NCI-H128 (cell line): Measurements from ENCODE around the gene SPRR2D.
"Not testable (repeated sequence)": the region's sequence is repeated elsewhere in the genome, so short reads cannot be mapped to it uniquely, and the experiment has no call there.

Source experiments
- DNase-seq: peaks from one replicate; lab custom pipeline; 2025; ENCODE audit not compliant: unreplicated experiment; lab: John Stamatoyannopoulos, UW

SPRR2D gene

GRCh38 chr1:153040950-153041631, at the start of gene SPRR2D:
TSS of gene SPRR2D (minus strand) at chr1:153041120. CDS start at chr1:153040346, 774 bp downstream.
- DNase-seq, result no peak

- DNase-seq, result no peak
Measured at GRCh38 chr1:153087652-153088051, 46.7 kb upstream of the SPRR2D start.

DNA sequence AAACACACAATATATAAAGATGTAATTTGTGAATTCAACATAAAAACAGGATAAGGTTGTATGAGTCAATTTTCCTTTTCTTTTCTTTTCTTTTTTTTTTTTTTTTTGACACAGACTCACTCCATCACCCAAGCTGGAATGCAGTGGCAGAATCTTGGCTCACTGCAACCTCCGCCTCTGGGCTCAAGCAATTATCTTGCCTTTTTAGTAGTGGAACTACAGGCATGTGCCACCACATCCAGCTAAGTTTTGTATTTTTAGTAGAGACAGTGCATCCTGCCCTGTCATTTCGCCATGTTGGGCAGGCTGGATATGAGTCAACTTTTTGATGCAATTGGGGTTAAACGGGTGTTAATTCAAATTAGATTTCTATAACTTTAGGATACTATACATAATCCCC, 40.8 kb upstream of the SPRR2D start:
- no peak for DNase-seq

DNA sequence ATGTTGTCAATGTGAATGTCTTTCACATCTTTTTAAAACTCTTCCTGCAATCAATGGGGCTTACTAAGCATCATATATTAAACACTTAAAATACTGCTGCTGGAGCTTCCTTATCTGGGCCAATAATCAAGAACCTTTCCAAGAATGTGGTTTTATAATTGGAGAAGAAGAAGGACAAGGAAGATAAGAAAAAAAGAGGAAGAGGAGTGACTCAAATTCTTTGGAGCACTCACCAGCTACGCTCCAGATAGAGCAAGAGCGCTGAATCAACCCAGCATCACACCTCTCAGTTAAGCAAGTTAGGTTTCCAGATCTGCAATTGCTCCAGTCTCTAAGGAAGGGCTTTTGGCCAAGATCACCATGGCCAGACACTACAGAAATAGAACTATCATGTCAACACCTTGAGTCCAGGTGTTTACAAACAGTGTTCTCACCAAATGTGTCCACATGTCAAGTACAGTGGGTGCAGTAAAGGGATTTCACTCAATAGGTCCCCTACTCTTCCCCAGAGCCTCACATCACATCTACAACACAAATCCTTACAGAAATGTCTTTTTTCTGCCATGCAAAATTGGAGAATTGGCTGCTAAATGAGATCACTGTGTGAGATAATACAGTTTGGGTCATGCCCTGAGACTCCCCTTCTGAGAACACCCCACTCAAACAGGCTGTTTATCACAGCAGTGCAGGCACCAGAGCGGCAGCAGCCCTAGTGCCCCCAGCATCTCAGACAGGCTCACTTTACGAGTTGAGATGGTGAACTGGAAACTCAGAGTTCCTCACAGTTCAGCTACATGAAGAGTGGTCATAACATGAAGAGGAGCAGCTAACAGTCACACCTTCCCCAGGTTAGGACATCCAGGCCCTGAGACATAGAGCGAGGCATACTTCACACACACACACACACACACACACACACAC, 32.1 kb upstream of the SPRR2D start:
- DNase-seq, result no peak

GRCh38 chr1:153071511-153071910, 30.6 kb upstream of the SPRR2D start, which contains the start of gene SPRR2B:
TSS of gene SPRR2B (minus strand) at chr1:153071611. CDS start at chr1:153070839, 772 bp downstream.
- no peak for DNase-seq

DNA sequence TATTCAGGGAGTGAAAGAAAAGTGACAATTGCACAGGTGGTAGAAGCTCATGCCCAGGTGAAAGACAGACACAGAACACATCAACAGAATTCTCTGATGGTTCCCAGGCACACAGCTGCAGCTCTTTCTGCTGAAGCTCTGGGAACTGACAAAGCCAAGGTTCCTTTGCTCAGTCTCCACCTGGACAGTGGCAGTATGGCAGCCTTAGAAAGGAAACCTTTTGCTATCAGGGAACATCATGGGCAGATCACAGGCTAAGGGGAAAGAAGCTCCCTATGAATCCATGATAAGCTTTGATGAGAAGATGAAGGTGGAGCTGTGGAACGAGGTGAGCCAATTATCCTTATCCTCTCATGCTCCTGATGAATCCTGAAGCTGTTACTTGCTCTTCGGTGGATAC, 29.3 kb upstream of the SPRR2D start:
- DNase-seq, result no peak

DNA sequence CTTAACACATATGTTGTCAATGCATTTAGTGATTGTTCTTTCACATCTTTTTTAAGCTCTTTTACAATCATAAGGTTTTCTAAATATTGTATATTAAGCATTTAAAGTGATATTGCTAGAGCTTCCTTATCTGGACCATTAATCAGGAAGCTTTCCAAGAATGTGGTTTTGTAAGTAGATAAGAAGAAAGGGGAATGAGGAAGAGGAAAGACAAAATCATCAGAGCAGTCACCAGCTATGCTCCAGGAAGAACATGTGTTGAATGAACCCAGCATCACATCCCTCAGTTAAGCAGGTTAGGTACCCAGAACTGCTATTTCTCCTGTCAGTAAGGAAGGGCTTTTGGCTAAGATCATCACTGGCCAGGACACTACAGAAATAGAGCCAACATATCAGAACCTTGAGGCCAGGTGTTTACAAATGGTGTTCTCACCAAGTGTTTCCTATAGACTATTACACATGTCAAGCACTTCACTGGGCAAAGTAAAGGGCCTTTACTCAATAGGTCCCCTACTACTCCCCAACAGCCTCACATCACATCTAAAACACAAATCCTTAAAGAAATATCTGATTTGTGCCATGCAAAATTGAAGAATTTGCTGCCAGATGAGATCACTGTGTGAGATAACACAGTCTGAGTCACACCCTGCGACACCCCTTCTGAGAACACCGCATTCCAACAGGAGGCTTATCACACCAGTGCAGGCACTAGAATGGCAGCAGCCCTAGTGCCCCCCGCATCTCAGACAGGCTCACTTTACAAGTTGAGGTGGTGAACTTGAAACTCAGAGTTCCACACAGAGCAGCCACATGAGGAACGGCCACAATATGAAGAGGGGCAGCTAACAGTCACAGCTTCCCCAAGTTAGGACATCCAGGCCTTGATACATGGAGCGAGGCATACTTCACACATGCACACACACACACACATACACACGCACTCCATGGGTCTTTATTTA, 18.2 kb upstream of the SPRR2D start:
- no peak for DNase-seq

GRCh38 chr1:153058154-153058553, 17.2 kb upstream of the SPRR2D start:
- no peak for DNase-seq

DNA sequence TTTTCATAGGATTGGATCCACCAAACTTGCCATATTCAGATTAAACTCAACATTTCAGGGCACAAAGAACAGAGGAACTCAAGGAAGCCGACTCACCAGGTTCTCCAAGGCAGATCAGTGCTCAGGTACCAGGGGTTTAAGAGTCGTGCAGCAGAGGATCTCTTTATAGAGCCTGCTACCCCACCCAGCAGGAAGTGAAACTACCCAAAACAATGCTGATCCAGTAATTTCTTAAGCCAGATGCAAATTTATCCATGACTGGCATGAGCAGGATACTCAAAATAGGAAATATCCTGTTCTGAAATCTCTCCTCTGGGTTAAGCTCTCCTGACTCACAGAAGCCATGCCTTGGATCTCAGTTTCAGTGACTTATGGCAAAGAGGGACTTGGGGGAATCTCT, 16.5 kb upstream of the SPRR2D start, which contains the start of gene SPRR2A:
Gene SPRR2A (minus strand): TSS at position 138 of the 400 bp plus-strand sequence. CDS start 777 bp downstream, outside the sequence.
- DNase-seq, result no peak

DNA sequence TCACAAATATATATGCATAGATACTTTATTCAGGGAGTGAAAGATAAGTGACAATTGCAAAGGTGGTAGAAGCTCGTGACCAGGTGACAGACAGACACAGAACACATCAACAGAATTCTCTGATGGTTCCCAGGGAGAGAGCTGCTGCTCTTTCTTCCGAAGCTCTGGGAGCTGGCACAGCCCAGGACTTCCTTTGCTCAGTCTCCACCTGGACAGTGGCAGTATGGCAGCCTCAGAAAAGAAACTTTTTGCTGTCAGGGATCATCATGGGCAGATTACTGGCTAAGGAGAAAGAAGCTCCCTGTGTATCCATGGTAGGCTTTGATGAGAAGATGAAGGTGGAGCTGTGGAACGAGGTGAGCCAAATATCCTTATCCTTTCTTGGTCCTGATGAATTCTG, 15.2 kb upstream of the SPRR2D start:
- not testable (repeated sequence) for DNase-seq

- DNase-seq, result no peak
Measured at GRCh38 chr1:153049211-153049610, 8.3 kb upstream of the SPRR2D start.

GRCh38 chr1:153035211-153035610, 5.7 kb downstream of the SPRR2D start:
- no peak for DNase-seq

DNA sequence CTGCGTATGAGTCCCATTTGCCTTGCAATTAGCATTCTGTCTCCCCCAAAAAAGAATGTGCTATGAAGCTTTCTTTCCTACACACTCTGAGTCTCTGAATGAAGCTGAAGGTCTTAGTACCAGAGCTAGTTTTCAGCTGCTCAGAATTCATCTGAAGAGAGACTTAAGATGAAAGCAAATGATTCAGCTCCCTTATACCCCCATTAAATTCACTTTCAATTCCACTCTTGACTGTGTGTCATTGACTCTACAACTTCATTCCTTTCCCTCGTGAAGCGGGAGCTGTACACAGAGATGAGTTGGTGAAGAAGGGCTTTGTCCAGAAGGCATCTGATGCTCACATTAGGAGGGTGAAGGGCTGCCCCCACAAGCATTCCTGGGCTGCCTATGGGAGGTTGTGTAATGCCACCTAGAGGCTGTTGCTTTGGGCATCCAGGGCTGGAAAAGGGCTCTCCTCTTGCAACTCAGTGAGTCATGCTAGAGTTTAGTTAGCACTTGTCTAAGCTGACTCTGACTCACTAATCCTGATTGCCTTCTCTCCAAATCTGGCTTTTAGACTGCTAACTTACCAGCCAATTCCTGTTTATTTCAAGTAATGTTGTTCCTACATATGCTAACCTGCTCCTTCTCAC, 8.1 kb downstream of the SPRR2D start:
- DNase-seq, result no peak

DNA sequence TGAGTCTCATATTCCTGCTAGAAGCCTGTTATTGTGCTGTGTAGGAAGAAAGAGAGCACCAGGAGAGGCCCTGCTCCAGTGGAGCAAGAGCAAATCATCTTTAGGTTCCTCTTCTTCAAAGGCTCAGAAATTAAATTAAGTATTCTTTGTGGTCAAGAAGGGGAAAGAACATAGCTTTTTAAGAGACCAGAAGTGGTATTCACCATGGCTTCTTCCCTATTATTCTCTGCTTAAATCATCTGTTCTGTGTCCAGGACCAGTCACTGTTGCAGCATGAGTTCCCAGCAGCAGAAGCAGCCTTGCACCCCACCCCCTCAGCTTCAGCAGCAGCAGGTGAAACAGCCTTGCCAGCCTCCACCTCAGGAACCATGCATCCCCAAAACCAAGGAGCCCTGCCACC, 8.8 kb downstream of the SPRR2D start:
- no peak for DNase-seq

- no peak for DNase-seq
Measured at GRCh38 chr1:153030895-153031294, 10.0 kb downstream of the SPRR2D start, which contains the start of gene SPRR1B. TSS of gene SPRR1B (plus strand) at chr1:153031203. CDS start at chr1:153032346, 1,143 bp downstream.

- no peak for DNase-seq
Measured at GRCh38 chr1:153028766-153029165, 12.2 kb downstream of the SPRR2D start.

- DNase-seq, result no peak
Measured at GRCh38 chr1:153025797-153026196, 15.1 kb downstream of the SPRR2D start.

GRCh38 chr1:153024413-153024812, 16.5 kb downstream of the SPRR2D start:
- no peak for DNase-seq

DNA sequence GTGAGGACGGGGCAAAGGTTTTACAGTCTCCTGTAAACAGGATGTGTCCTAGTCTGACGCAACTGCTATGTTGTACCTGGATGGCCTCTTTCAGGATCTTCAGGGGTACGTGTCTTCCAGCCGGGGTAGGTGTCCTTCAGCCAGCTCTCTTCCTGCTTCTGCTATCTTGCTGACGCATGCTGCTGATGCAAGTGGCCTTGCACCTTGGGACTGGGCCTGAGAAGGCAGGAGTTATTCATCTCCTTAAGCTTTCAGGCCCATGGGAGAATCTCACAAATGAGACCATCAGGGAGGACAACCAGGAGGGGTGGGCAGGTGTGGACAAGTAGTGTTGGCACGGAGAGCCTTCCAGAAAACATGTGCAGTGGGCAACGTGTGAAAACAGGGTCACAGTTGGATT, 17.8 kb downstream of the SPRR2D start:
- DNase-seq, result no peak

DNA sequence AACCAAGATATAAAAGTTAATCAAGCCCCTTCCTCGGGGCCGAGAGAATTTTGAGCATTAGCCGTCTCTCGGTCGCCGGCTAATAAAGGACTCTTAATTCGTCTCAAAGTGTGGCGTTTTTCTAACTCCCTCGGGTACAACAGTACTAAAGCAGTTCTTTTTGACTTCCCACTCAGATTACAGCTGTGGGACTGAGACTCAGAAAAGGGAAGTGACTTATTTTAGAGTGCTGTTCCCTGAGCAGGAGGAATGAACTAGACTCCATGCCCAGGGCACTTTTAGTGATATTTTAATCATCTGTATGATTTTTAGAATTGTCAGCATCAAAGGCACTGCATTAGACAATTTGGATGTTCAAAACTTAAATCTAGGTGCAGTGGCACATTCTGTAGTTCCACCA, 18.6 kb downstream of the SPRR2D start:
- not testable (repeated sequence) for DNase-seq
